ENCODE results near the gene PTPA.
A peak's percentile ranks its signal among the peaks of the same experiment; 100 is the strongest.

The PTPA gene

GRCh38 chr9:129138476-129139232 is 27.4 kb downstream of the PTPA start:
- no peak for DNase-seq (ENCODE audit: low spot score)

- peak; percentile 84 for DNase-seq (ENCODE audit: low spot score)
Observed at GRCh38 chr9:129139233-129139992, 28.2 kb downstream of the PTPA start.

GRCh38 chr9:129139993-129140396 is 28.8 kb downstream of the PTPA start:
- peak; percentile 89 for DNase-seq (ENCODE audit: low spot score)

- DNase-seq (ENCODE audit: low spot score), result peak; percentile 46
Observed at GRCh38 chr9:129140397-129141065, 29.3 kb downstream of the PTPA start.

GRCh38 chr9:129141066-129142041 is 30.1 kb downstream of the PTPA start:
- DNase-seq (ENCODE audit: low spot score), result no peak

GRCh38 chr9:129142138-129142935 is 31.1 kb downstream of the PTPA start:
- no peak for DNase-seq (ENCODE audit: low spot score)

GRCh38 chr9:129143031-129143927 is 32.1 kb downstream of the PTPA start:
- peak; percentile 86 for DNase-seq (ENCODE audit: low spot score)

- no peak for DNase-seq (ENCODE audit: low spot score)
Observed at GRCh38 chr9:129145316-129145715, 34.1 kb downstream of the PTPA start.

- DNase-seq (ENCODE audit: low spot score), result no peak
Observed at GRCh38 chr9:129145841-129146292, 34.7 kb downstream of the PTPA start.

- no peak for DNase-seq (ENCODE audit: low spot score)
Observed at GRCh38 chr9:129146441-129146941, 35.3 kb downstream of the PTPA start.

- no peak for DNase-seq (ENCODE audit: low spot score)
Observed at GRCh38 chr9:129148463-129149204, 37.4 kb downstream of the PTPA start.

GRCh38 chr9:129149442-129149841 is 38.2 kb downstream of the PTPA start:
- no peak for DNase-seq (ENCODE audit: low spot score)

- no peak for DNase-seq (ENCODE audit: low spot score)
Observed at GRCh38 chr9:129150122-129150521, 38.9 kb downstream of the PTPA start.

- DNase-seq (ENCODE audit: low spot score), result no peak
Observed at GRCh38 chr9:129150672-129151211, 39.5 kb downstream of the PTPA start.

GRCh38 chr9:129151469-129151868 is 40.3 kb downstream of the PTPA start:
- DNase-seq (ENCODE audit: low spot score), result no peak

GRCh38 chr9:129154866-129155477 is 43.8 kb downstream of the PTPA start:
- DNase-seq (ENCODE audit: low spot score), result no peak

- DNase-seq (ENCODE audit: low spot score), result no peak
Observed at GRCh38 chr9:129156163-129156562, 44.9 kb downstream of the PTPA start.
